GM19025 (cell line): ENCODE data around the gene POLR3E.
A peak's percentile ranks its signal among the peaks of the same experiment; 100 is the strongest.
"Not testable (repeated sequence)": the region's sequence is repeated elsewhere in the genome, so short reads cannot be mapped to it uniquely, and the experiment has no call there.

Source experiments
- ATAC-seq: cut with Tn5 transposase; IDR thresholded peaks from one replicate; pipeline ENCODE4 v1.9.1; 2021; ENCODE audit warnings: mild to moderate bottlenecking, low read depth, moderate library complexity; ENCODE audit not compliant: unreplicated experiment

The POLR3E gene

GRCh38 chr16:22356930-22357634 lies 59.9 kb downstream of the POLR3E start:
- peak; percentile 17 for ATAC-seq

DNA sequence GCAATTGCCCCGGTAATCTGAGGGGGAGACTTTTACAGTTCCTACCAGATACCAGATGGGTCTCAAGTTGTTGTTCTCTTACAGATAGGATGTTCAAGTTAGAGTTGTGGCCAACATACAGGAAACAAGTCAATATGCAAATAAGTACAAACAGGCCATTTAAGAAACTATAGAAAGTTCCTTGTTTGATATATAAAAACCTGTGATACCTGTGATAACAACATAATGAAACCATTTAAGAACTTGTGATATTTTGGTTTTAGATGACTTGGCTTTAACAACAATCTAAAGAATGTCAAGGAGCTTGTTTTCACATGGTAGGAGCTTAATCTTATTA lies 60.4 kb downstream of the POLR3E start:
- peak; percentile 59 for ATAC-seq

DNA sequence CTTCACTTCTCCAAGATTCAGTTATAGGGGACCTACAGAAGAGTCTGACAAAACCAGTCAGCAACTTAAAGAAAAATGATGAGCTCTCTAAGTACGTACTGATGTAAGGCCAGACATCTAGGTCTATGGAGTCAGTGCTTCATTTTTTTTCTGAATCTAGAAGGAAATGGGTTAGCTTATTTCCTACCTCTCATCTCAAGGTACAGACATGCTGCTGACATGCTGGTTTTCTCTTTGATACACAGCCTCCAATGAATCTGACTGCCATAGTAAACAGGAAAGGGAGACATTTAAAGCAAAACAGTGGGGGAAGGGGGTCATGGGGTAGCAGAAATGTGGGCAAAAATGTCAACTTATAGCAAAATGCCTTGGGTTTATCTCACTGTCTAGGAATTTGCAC lies 60.8 kb downstream of the POLR3E start:
- no peak for ATAC-seq

DNA sequence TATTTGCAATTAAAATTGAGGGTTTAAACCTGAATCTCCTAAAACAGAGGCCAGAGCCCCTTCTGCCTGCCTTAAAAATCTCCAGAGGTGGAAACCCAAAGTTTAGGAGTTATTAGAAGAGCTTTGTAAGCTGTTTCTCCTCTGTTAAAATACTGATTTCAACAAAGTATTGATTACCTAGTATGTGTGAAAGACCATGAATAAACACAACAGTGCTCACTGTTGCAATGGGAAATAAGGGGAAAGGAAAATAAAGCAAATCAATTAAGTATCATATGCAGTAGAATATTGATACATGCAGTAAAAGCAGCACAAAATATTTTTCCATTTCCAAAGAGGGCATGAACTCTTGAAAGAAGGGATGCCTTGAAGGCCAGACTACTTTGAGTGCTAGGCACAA lies 62.5 kb downstream of the POLR3E start:
- ATAC-seq, result no peak

DNA sequence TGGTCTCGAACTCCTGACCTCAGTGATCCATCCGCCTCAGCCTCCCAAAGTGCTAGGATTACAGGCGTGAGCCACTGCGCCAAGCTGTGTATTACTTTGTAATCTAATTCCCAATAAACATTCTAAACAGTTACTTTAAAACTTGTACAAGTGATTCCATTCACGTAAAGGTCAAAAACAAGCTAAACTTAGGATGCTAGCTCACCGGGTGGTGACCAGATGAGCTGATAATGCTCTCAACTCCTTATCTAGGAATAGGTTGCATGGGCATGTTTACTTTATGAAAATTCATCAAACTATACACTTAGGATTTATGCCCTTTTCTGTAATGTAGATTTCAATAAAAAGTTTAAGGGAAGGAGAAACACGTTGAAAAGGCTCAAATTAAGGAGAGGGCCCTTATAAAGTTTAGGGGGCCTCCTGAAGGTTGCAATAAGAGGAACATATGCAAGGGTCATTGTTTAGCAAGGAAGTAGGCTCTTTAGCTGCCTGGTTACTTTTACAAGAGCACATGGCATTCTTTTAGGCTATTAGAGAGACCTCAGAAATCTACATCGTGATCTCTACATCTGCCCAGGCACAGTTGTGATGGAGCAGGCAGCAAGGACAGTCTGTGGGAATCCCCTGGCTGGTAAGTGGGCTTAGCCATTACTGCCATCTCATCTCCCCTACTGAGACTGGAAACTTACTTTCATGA lies 63.9 kb downstream of the POLR3E start:
- no peak for ATAC-seq

DNA sequence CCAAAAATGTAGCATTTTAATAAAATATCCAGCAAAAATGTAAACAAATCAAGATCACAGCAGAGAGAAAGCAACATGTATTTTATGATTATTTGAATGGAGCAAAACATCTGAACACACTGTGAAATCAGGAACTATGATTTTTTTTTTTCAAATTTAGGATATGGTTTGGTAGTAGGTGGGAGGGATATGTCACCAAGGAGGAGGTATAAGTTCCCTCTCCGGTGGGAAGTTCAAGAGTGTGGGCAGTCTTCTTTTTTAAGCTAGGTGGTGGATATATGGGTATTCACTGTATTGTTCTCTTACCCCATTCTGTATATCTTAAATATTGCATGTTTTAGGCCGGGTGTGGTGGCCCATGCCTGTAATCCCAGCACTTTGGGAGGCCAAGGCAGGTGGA lies 67.0 kb downstream of the POLR3E start:
- ATAC-seq, result no peak

DNA sequence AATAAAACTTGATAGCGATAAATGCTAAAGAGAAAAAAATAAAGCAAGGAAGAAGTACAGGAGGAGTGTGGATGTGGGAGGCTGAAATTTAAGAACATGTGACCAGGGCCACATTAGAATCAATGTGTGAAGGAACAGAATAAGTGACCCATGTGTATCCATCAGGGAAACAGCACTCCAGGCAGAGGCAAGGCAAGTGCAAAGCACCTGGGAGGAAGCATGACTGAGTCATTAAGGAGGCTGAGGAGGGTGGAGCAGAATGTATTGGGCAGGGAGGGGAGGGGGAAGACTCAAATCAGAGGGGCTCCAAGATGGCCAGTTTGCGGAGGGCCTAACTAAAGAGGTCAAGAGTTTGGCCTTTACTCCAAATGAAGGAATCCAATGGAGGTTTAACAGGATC lies 69.2 kb downstream of the POLR3E start:
- no peak for ATAC-seq

DNA sequence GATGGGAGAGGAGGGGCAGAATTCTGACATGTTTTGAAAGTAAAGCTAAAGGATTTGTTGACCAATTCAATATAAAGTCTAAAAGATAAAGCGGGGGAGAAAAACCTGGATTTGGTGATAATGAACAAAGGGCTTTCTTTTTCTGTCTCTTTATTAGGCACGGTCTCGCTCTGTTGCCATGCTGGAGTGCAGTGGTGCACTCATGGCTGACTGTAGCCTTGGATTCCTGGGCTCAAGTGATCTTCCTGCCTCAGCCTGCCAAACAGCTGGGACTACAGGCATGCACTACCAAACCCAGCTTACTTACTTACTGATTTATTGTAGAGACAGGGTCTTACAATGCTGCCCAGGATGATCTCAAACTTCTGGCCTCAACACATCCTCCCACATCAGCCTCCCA lies 69.7 kb downstream of the POLR3E start:
- no peak for ATAC-seq

GRCh38 chr16:22368200-22368826 lies 71.1 kb downstream of the POLR3E start:
- ATAC-seq, result not testable (repeated sequence)

GRCh38 chr16:22369221-22369811 lies 72.1 kb downstream of the POLR3E start:
- no peak for ATAC-seq

DNA sequence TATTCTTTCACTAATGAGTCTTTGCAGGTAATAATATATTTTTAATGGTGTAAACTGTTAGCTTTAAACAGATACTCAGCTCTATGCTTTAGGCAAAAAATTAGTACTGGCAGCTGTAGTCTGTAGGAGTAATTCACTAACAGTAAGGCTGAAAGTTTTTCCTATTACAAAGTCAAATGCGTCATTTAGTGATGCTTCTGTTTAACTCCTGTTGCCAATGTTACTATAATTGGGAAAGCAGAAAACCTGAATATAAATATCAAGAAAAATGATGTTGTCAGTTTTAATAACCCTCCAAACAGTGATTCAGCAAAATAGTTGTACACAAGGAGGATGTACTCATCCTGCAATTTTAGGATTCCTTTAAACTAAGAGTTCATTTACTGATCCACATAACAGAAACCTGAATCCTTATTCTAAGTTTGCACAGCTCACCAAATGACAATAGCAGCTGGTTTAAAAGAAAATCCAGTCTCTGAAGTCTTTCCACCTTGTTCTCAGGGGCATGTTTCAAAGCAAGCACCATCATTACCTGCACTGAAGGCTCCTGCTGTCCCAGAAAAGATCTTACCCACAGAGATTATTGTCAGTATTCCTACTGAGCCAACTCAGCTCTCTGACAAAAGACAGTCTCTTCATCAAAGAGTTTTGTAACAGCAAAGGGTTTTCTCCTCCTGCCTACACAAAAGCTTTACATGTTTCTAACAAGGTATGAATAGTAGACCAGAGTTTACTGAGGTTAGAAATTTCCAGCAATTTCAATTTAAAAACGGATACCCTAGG lies 73.0 kb downstream of the POLR3E start:
- ATAC-seq, result no peak

DNA sequence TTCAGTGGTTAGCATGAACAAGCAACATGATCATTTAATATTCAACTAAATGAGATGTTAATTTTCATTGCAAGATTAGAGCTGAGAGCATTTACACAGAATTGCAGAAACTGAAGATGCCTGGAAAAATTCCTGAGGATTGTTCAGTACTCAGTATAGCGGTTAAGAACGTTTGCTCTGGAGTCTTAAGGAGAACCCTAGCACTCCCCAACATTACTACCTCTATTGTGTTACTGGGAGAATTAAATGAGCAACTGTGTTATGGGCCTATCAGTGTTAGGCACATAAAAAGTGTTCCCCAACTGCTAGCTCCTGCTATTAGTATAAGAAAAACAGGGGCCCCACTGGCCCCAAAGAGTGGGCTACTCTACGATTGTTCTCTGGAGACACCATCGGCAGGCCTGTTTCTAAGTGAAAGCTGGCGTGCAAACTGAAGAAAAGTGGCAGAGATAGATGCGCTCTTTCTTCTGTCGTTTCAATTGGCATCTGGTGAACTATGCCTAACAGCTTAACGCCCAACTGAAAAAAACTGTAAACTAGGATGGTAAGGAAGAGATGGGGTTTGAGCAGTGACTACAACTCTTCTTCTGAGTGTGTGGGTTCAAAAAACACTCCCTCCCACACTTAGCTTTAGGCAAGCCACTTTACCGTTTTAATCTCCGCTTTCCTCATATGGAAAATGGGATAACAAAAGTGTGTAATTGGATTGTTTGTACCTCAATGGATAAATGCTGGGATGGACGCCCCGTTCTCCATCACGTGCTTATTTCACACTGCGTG lies 75.9 kb downstream of the POLR3E start:
- no peak for ATAC-seq

- ATAC-seq, result no peak
These were observed 76.6 kb downstream of the POLR3E start for GRCh38 chr16:22373662-22374310.

DNA sequence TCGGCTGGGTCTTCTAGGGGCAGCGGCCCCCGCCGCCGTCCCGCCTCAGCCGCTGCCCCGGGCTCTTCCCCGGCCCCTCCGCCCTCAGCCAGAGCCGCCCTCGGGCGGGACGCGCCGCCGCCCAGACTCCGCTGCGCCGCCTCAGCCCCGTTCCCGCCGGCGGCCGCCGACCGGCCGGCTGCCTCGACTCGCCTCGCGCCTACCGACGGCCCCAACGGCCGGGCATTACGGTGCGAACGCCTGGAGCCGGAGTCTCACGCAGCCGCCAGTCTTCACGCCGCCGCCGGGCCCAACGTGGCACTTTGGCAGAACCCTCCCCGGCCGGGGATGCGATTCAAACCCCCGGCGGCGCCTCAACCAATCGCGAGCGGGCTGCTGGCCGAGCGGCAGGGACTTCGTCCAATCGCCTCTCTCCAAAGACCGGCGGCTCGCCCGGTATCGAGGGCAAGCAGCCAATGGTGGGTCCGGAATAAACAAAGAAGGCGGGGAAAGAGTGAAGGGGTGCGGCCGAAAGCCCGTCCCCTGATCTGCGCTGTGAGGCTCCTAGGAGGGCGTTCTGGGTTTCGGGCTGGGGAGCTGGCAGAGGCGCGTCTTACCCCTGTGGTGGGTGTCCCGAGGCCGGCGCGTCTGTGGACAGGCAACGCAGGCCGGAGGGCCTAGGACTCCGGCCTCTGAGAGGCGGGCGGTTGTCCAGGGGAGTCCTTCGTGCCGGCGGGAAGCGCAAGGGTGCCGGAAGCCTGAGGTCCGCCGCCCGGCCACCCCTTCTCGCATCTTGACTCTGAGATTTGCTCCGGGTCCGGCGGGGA lies 77.3 kb downstream of the POLR3E start, which contains the start of gene CDR2:
Gene CDR2 (minus strand): TSS at position 309 of the 806 bp plus-strand sequence. CDS start 310 bp downstream, outside the sequence.
- ATAC-seq, result peak; percentile 90

DNA sequence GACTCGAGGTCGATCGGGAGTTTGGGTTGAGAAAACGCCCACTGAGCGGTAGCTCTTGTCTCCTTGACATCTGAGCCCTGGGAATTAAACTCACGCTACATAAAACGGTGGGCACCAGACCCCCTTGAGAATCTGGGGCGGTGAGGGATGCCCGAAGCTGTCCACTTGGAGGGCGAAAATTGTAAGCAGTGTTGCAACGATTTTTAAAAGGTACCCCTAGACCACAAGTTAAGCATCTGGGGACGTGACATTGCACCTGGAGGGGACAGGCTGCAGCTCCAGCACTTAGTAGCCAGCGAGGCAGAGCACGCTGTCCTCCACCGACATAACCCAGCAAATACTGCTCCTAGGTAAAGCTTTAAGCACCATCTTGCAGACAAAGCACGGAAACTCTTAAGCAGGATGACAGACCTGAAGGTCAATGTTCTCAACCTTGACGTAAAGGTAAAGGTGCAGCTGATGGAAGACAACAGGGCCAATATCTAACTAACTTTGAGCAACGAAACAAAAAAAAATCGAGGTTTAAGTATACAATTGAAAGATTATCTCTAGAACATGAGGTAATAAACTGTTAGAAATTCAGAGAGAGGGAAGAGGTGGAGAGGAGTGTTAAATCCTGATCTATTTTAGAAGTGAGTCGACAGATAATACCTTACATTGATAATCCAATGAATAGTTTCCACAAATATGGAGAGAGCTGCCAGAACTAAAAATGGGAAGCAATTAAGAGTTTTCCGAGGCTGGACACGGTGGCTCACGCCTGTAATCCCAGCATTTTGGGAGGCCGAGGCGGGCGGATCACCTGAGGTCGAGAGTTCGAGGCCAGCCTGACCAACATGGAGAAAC lies 78.1 kb downstream of the POLR3E start:
- no peak for ATAC-seq

GRCh38 chr16:22375963-22376640 lies 78.9 kb downstream of the POLR3E start:
- no peak for ATAC-seq

- ATAC-seq, result no peak
These were observed 82.4 kb downstream of the POLR3E start for GRCh38 chr16:22379656-22380055.
